GM12875 (cell line): ENCODE data around the gene PCMTD2.
"Not testable (repeated sequence)": the region's sequence is repeated elsewhere in the genome, so short reads cannot be mapped to it uniquely, and the experiment has no call there.

Experiments used
- H3K4me3 ChIP-seq: one replicate; pipeline ENCODE4 v1.5.1; 2011; ENCODE audit warnings: low read depth, low read length, control low read depth
- TF ChIP-seq, protein P1 (sequence below): IDR thresholded peaks from 2 replicates; pipeline ENCODE4 v1.5.1; 2011; ENCODE audit warnings: low read depth, mild to moderate bottlenecking, control low read depth, inconsistent platforms, low read length, moderate library complexity, borderline replicate concordance; ENCODE audit not compliant: insufficient read depth

The PCMTD2 gene

DNA sequence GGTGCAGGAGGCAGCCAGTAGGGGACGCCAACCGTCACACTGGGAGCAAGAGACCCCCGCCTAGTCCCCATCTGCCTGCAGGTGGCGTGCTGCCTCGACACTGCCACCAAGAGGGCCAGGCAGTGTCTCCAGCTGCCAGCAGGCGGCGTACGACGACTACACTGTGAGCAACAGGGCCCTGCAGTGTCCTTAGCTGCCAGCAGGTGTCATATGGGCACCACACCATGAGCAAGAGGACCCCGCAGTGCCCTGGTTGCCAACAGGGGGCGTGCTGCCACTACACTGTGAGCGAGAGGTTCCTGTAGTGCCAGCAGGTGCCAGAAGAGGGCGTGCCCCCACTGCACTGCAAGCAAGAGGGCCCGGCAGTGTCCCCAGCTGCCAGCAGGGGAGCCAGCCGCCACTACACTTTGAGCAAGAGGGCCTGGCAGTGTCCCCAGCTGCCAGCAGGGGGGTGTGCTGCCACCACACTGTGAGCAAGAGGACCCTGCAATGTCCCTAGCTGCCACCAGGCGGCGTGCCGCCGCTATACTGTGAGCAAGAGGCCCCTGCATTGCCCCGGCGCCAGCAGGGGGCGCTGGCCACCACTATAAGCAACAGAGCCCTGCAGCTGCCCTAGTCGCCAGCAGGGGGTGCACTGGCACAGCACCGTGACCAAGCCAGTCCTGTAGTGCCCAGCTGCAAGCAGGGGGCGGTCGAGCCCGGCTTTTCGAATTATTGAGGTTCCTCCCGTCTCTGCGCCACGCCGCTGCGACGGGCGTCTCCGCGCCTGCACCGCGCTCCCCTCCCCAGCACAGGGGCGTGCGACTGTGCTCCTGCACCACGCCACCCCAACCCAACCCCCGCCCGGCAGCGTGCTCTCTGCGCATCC lies 30.3 kb downstream of the PCMTD2 start:
- not testable (repeated sequence) for H3K4me3 ChIP-seq
- TF ChIP-seq, protein P1, sequence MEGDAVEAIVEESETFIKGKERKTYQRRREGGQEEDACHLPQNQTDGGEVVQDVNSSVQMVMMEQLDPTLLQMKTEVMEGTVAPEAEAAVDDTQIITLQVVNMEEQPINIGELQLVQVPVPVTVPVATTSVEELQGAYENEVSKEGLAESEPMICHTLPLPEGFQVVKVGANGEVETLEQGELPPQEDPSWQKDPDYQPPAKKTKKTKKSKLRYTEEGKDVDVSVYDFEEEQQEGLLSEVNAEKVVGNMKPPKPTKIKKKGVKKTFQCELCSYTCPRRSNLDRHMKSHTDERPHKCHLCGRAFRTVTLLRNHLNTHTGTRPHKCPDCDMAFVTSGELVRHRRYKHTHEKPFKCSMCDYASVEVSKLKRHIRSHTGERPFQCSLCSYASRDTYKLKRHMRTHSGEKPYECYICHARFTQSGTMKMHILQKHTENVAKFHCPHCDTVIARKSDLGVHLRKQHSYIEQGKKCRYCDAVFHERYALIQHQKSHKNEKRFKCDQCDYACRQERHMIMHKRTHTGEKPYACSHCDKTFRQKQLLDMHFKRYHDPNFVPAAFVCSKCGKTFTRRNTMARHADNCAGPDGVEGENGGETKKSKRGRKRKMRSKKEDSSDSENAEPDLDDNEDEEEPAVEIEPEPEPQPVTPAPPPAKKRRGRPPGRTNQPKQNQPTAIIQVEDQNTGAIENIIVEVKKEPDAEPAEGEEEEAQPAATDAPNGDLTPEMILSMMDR, result peak; percentile 99

- not testable (repeated sequence) for H3K4me3 ChIP-seq
These were observed 31.1 kb downstream of the PCMTD2 start for GRCh38 chr20:64286447-64287263.

- H3K4me3 ChIP-seq, result not testable (repeated sequence)
These were observed 31.7 kb downstream of the PCMTD2 start for GRCh38 chr20:64287264-64287590.

- not testable (repeated sequence) for H3K4me3 ChIP-seq
These were observed 36.6 kb downstream of the PCMTD2 start for GRCh38 chr20:64292167-64292566.

DNA sequence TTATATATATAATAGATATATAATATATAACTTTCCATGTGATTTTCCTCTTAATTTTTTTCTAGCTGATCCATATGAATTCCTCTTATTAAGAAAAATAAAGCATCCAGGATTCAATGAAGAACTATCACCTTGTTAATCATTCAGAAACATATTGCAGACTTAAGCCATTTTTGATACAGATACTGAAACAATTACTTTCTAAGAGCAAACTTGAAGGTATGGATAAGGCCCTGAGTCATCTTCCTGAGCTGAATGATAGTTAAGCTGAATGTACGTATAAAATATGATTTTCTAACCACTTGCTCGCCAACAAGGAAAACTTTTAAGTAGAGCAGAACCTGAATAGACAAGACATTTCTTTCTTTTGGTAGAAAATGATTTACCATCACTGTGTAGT lies 47.5 kb downstream of the PCMTD2 start:
- not testable (repeated sequence) for H3K4me3 ChIP-seq

DNA sequence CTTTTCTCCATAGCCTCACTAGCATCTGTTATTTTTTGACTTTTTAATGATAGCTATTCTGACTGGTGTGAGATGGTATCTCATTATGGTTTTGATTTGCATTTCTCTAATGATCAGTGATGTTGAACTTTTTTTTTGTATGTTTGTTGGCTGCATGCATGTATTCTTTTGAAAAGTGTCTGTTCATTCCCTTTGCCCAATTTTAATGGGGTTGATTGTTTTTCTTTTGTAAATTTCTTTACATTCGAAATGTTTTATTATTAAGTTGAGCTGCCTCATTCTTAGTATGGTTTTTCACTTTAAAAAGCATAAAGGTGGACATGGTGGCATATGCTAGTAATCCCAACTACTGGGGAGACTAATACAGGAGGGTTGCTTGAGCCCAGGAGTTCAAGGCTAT lies 58.2 kb downstream of the PCMTD2 start:
- not testable (repeated sequence) for H3K4me3 ChIP-seq

DNA sequence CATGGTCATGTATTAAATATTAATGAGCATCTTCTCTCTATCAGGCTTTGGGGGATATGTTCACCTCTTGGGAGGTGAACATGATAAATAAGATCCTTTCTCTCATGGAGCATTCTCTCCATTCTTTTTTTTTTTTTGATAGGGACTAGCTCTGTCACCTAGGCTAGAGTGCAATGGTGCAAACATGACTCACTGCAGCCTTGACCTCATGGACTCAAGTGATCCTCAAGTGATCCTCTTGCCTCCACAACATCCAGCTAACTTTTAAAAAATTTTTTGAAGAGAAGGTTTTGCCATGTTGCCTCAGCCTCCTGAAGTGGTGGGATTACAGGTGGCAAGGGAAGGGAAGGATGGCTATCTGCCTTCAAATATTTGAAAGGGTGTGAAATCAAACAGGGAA lies 59.8 kb downstream of the PCMTD2 start:
- not testable (repeated sequence) for H3K4me3 ChIP-seq

- H3K4me3 ChIP-seq, result not testable (repeated sequence)
These were observed 60.3 kb downstream of the PCMTD2 start for GRCh38 chr20:64315884-64316283.

- not testable (repeated sequence) for H3K4me3 ChIP-seq
These were observed 61.0 kb downstream of the PCMTD2 start for GRCh38 chr20:64316415-64317083.

DNA sequence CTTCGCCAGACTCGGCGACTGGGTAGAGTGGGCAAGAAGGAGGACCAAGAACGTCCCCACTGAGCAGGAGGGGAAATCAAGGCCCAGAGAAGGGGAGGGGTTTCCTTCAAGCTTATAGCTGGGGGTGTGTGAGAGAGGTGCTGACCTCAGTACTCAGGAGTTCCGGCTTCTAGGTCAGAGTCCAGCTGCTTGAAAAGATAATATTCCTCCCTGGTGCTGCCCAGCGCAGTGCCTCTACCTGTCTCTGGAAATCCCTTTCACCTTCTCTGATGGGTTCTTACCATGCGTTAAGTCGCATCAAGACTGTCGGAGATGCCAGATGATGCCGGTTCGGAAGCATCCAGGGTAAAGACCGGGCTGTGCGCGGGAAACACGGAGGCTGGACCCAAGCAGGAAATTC lies 61.8 kb downstream of the PCMTD2 start:
- not testable (repeated sequence) for H3K4me3 ChIP-seq

DNA sequence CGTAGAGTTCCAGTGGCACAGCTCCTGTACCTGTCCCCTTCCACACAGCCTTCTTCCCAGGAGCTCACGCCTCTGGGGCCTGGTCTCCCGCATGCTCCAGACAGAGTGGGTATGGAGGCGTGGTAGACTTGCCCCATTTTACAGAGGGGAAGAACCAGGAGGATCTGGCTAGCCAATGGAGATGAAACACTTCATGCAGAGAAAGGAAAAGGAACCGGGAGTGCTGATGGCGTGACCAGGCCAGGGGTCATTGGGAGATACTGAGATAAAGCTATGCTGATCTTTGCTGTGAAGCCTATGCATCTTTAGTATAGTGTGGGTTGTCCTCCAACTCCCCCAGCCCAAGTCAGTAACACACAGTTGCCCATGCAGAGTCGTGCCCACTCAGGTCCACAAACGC lies 62.5 kb downstream of the PCMTD2 start:
- H3K4me3 ChIP-seq, result not testable (repeated sequence)

GRCh38 chr20:64322031-64322789 lies 66.7 kb downstream of the PCMTD2 start:
- H3K4me3 ChIP-seq, result not testable (repeated sequence)
